SHP77 treated with DMSO at 0.1 percent for 48 hours (cell line): Measurements from ENCODE around the gene LETM1.

Experiments
- DNase-seq: peaks from one replicate; lab custom pipeline; 2025; lab: John Stamatoyannopoulos, UW

LETM1 gene

DNA sequence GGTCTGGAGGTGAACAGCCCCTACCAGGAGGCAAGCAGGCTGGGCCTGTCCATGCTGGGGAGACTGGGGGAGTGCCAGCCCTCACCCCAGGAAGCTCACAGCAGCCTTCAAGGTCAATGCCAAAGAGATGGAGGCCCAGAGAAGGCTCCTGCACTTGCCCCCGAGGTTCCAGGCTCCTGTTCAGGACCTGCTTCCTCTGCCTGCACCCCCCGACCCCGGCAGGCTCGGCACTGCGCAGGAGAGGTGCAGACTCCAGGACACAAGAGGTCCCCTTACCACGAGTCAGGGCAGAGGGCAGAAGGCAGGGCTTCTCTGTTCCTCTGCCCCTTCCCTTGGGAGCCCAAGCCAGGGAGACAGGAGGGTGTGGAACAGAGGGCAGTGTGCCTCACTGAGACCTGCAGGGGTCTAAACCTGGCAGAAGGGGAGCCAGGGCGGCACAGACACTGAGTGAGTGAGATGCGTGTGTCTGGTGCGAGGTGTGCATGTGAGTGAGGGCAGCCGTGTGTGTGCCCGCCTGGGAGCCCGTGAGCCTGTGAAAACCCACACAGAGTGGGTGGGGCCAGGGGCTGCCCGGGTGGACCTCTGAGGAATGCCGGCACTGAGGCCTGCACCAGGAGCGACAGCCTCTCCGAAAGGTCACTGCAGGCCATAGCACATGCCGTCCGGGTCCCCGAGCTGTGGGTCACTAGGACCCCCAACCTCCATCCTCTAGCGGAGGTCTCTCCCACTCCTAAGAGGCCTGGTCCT, 93.5 kb downstream of the LETM1 start:
- DNase-seq, result no peak
